ENCODE data around the gene TRH. TPM values are rescaled to one million over a fixed set of nuclear protein-coding genes. Genes with fewer than 3 reads are reported as not detected.

Gene TRH
- total and polyA plus RNA-seq, 2 of the 4 experiments (the other 2 are of a cell fraction) = not detected

DNA sequence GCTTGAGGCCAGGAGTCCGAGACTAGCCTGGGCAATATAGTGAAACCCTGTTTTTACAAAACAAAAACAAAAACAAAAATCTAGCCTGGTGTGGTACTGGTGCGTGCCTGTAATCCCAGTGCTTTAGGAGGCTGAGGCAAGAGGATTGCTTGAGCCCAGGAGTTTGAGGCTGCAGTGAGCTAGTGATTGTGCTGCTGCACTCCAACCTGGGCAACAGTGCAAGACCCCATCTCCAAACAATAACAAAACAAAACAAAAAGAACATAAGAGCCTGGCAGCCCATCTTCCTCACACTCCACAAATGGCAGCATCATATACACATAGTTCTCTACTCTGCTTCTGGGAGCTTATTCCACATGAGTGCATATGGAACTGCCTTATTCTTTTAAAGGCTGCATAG, 2.2 kb upstream of the TRH start:
- Histone ChIP-seq H3K9me3 (ENCODE audit: control insufficient read depth, insufficient read depth, low read length) (no peaks in the 10 kb centered on the region; the same call in 1 of the 2 replicates), H3K9me1 (ENCODE audit: insufficient read depth, low read length) (no peaks in the 10 kb centered on the region), H2AK9ac (replicated peaks; ENCODE audit: low read depth, low read length, poor library complexity) (no peak overlapping the region), H3K36me3 (ENCODE audit: control insufficient read depth, insufficient read depth, low read length) (no peaks in the 10 kb centered on the region), H4K8ac (ENCODE audit: low read depth in 2 of 2, low read length in 2 of 2) (no peak overlapping the region), H3K14ac (replicated peaks; ENCODE audit: low read depth, low read length) (no peak overlapping the region), H2AK5ac (ENCODE audit: low read depth, low read length) (no peak overlapping the region), H4K5ac (ENCODE audit: low read depth, low read length) (no peak overlapping the region), H3K56ac (ENCODE audit: extremely low read depth, insufficient read depth, low read length) (no peak overlapping the region), H2BK15ac (ENCODE audit: low read depth, low read length) (no peak overlapping the region), H3K4ac (ENCODE audit: low read depth, low read length) (no peak overlapping the region), H3K4me2 (ENCODE audit: low read depth, low read length) (no peak overlapping the region), H3K23ac (ENCODE audit: low read depth, low read length) (no peak overlapping the region), H3K9ac (ENCODE audit: low read depth, low read length) (no peak overlapping the region), H2AFZ (replicated peaks; ENCODE audit: low read length, poor library complexity) (no peak overlapping the region), H2BK5ac (ENCODE audit: low read depth, low read length, poor library complexity, severe bottlenecking) (no peak overlapping the region), H3K27ac (ENCODE audit: insufficient read depth, low read length) (no peak overlapping the region), H3K27me3 (ENCODE audit: control insufficient read depth, insufficient read depth, low read length) (peaks cover 81% of the 10 kb centered on the region), H3K4me1 (ENCODE audit: control insufficient read depth, insufficient read depth, low read length) (no peaks in the 10 kb centered on the region; the same call in 1 of the 2 replicates), H2BK120ac (ENCODE audit: low read depth, low read length) (no peak overlapping the region), H4K91ac (ENCODE audit: insufficient read depth, low read depth, low read length) (no peak overlapping the region), H3K18ac (ENCODE audit: low read depth, low read length) (no peak overlapping the region), H4K20me1 (ENCODE audit: insufficient read depth, low read length) (no peaks in the 10 kb centered on the region), H3K4me3 (ENCODE audit: insufficient read depth, low read depth, low read length) (no peak overlapping the region), H2BK20ac (ENCODE audit: low read depth, low read length) (no peak overlapping the region), H3K79me1 (ENCODE audit: low read depth in 1 of 2, low read length in 2 of 2) (no peaks in the 10 kb centered on the region)
- in situ Hi-C loops (cut with MboI; ENCODE audit: low sequenced_read_pairs) = no loop called here
- POLR2A ChIA-PET (ENCODE audit: unreplicated experiment) = no interaction called here
- no peak for TF ChIP-seq CEBPB (IDR thresholded peaks at IDR 0.05; ENCODE audit: low read depth, low read length)
- TF ChIP-seq RFX5 (IDR thresholded peaks at IDR 0.05; ENCODE audit: low read depth, low read length) = no peak
- no peak for TF ChIP-seq RAD21 (IDR thresholded peaks at IDR 0.05; ENCODE audit: low read length)
- no peak for TF ChIP-seq CHD1 (IDR thresholded peaks at IDR 0.05; ENCODE audit: low read depth, low read length)
- TF ChIP-seq, protein P1, sequence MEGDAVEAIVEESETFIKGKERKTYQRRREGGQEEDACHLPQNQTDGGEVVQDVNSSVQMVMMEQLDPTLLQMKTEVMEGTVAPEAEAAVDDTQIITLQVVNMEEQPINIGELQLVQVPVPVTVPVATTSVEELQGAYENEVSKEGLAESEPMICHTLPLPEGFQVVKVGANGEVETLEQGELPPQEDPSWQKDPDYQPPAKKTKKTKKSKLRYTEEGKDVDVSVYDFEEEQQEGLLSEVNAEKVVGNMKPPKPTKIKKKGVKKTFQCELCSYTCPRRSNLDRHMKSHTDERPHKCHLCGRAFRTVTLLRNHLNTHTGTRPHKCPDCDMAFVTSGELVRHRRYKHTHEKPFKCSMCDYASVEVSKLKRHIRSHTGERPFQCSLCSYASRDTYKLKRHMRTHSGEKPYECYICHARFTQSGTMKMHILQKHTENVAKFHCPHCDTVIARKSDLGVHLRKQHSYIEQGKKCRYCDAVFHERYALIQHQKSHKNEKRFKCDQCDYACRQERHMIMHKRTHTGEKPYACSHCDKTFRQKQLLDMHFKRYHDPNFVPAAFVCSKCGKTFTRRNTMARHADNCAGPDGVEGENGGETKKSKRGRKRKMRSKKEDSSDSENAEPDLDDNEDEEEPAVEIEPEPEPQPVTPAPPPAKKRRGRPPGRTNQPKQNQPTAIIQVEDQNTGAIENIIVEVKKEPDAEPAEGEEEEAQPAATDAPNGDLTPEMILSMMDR (conservative IDR thresholded peaks at IDR 0.05; ENCODE audit: low read depth, low read length) = no peak
- TF ChIP-seq MXI1 (IDR thresholded peaks at IDR 0.05; ENCODE audit: borderline replicate concordance, low read depth, low read length) = no peak
- TF ChIP-seq, protein P2, sequence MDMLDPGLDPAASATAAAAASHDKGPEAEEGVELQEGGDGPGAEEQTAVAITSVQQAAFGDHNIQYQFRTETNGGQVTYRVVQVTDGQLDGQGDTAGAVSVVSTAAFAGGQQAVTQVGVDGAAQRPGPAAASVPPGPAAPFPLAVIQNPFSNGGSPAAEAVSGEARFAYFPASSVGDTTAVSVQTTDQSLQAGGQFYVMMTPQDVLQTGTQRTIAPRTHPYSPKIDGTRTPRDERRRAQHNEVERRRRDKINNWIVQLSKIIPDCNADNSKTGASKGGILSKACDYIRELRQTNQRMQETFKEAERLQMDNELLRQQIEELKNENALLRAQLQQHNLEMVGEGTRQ (IDR thresholded peaks at IDR 0.05; ENCODE audit: low read depth, low read length) = no peak
- TF ChIP-seq MAFK (IDR thresholded peaks at IDR 0.05; ENCODE audit: low read depth, low read length) = no peak
- TF ChIP-seq RCOR1 (IDR thresholded peaks at IDR 0.05; ENCODE audit: insufficient replicate concordance, low read length) = no peak
- no peak for TF ChIP-seq POLR2A (IDR thresholded peaks at IDR 0.05; ENCODE audit: low read depth, low read length)
- no peak for TF ChIP-seq MAZ (IDR thresholded peaks at IDR 0.05; ENCODE audit: borderline replicate concordance, low read depth, low read length)
- no peak for TF ChIP-seq NFE2L2 (IDR thresholded peaks at IDR 0.05; ENCODE audit: low read depth, low read length)
- dilution Hi-C loops (cut with HindIII; ENCODE audit: low sequenced_read_pairs, unreplicated experiment) = no loop called here
- DNase-seq = no peak
- intact Hi-C loops (cut with micrococcal nuclease) = no loop called here
- CTCF ChIA-PET = no interaction called here
- BruUV-seq (replicated peaks) = no TSS peak
- ATAC-seq (ENCODE audit: low read depth) = no peak
- WGBS, 2 experiments (ENCODE audit: extremely low coverage in 2 of 2, insufficient read length in 1 of 2) = no CpG with 5 or more reads among the region's 2 CpGs
